H9 (cell line): ENCODE measurements around the gene OMA1. TPM values are rescaled to one million over a fixed set of nuclear protein-coding genes. Genes with fewer than 3 reads are reported as not detected.

ENCODE experiments used
- DNase-seq: peaks from one replicate; pipeline ENCODE4 v3.0.0-alpha.2; 2017
- H2AFZ ChIP-seq: one replicate; pipeline ENCODE4 v1.6.1; 2013; ENCODE audit warnings: mild to moderate bottlenecking, low read length, control low read depth, moderate library complexity
- H2AK5ac ChIP-seq: 2 replicates; pipeline ENCODE4 v1.6.1; 2013; ENCODE audit warnings: low read length, control low read depth, mixed read lengths; ENCODE audit not compliant: insufficient read length
- H2BK120ac ChIP-seq: one replicate; pipeline ENCODE4 v1.6.1; 2013; ENCODE audit warnings: low read depth, mild to moderate bottlenecking, low read length, control low read depth, inconsistent platforms; ENCODE audit not compliant: poor library complexity, severe bottlenecking
- H2BK12ac ChIP-seq: 2 replicates; pipeline ENCODE4 v1.6.1; 2013; ENCODE audit warnings: low read length, control low read depth, mixed read lengths, low read depth; ENCODE audit not compliant: insufficient read length
- H2BK15ac ChIP-seq: 2 replicates; pipeline ENCODE4 v1.6.1; 2013; ENCODE audit warnings: low read depth, low read length, control low read depth
- H2BK20ac ChIP-seq: one replicate; pipeline ENCODE4 v1.6.1; 2013; ENCODE audit warnings: low read depth, mild to moderate bottlenecking, low read length, control low read depth, inconsistent platforms; ENCODE audit not compliant: poor library complexity, severe bottlenecking
- H2BK5ac ChIP-seq: 2 replicates; pipeline ENCODE4 v1.6.1; 2013; ENCODE audit warnings: low read length, control low read depth, mixed read lengths; ENCODE audit not compliant: insufficient read length
- H3K14ac ChIP-seq: 2 replicates; pipeline ENCODE4 v1.6.1; 2013; ENCODE audit warnings: low read length, control low read depth; ENCODE audit not compliant: insufficient read depth
- H3K18ac ChIP-seq: 2 replicates; pipeline ENCODE4 v1.6.1; 2013; ENCODE audit warnings: low read depth, mild to moderate bottlenecking, mixed read lengths, low read length, control low read depth; ENCODE audit not compliant: insufficient read length
- H3K23ac ChIP-seq: 2 replicates; pipeline ENCODE4 v1.6.1; 2013; ENCODE audit warnings: low read length, control low read depth, mixed read lengths, low read depth; ENCODE audit not compliant: insufficient read length
- H3K23me2 ChIP-seq: 2 replicates; pipeline ENCODE4 v1.6.1; 2013; ENCODE audit warnings: low read depth, mild to moderate bottlenecking, mixed read lengths, low read length, control low read depth; ENCODE audit not compliant: insufficient read length, poor library complexity, severe bottlenecking
- H3K27ac ChIP-seq: 2 replicates; pipeline ENCODE4 v1.5.1; 2013; ENCODE audit warnings: low read length, control low read depth, mixed read lengths, low read depth; ENCODE audit not compliant: insufficient read length
- H3K27me3 ChIP-seq: 2 replicates; pipeline ENCODE4 v1.6.1; 2013; ENCODE audit warnings: low read length, control low read depth, inconsistent platforms; ENCODE audit not compliant: insufficient read depth
- H3K4ac ChIP-seq: 2 replicates; pipeline ENCODE4 v1.6.1; 2013; ENCODE audit warnings: low read depth, mild to moderate bottlenecking, control low read depth, inconsistent platforms, low read length, moderate library complexity
- H3K4me1 ChIP-seq: 2 replicates; pipeline ENCODE4 v1.6.1; 2013; ENCODE audit warnings: low read length, control low read depth, inconsistent platforms; ENCODE audit not compliant: insufficient read depth
- H3K4me2 ChIP-seq: 2 replicates; pipeline ENCODE4 v1.6.1; 2013; ENCODE audit warnings: low read length, control low read depth, mixed read lengths; ENCODE audit not compliant: insufficient read length, insufficient read depth
- H3K56ac ChIP-seq: 2 replicates; pipeline ENCODE4 v1.6.1; 2013; ENCODE audit warnings: low read depth, mild to moderate bottlenecking, mixed read lengths, low read length, control low read depth; ENCODE audit not compliant: insufficient read length
- H3K79me1 ChIP-seq: 2 replicates; pipeline ENCODE4 v1.6.1; 2013; ENCODE audit warnings: low read depth, mild to moderate bottlenecking, moderate library complexity, low read length, control low read depth, inconsistent platforms; ENCODE audit not compliant: insufficient read depth, poor library complexity, severe bottlenecking
- H3K79me2 ChIP-seq: 2 replicates; pipeline ENCODE4 v1.6.1; 2013; ENCODE audit warnings: low read length, control low read depth, inconsistent platforms; ENCODE audit not compliant: insufficient read depth
- H3K9ac ChIP-seq: 2 replicates; pipeline ENCODE4 v1.6.1; 2013; ENCODE audit warnings: low read length, control low read depth, mixed read lengths; ENCODE audit not compliant: insufficient read length; ENCODE audit errors: extremely low read depth
- H3K9me3 ChIP-seq: one replicate; pipeline ENCODE4 v1.6.1; 2013; ENCODE audit warnings: low read depth, low read length, inconsistent platforms; ENCODE audit not compliant: control insufficient read depth
- H3T11ph ChIP-seq: one replicate; pipeline ENCODE4 v1.6.1; 2013; ENCODE audit warnings: mild to moderate bottlenecking, low read length, control low read depth, inconsistent platforms
- H4K20me1 ChIP-seq: one replicate; pipeline ENCODE4 v1.6.1; 2013; ENCODE audit not compliant: control insufficient read depth, insufficient read length, insufficient read depth
- H4K5ac ChIP-seq: 2 replicates; pipeline ENCODE4 v1.6.1; 2013; ENCODE audit warnings: low read depth, mild to moderate bottlenecking, mixed read lengths, low read length, control low read depth; ENCODE audit not compliant: insufficient read length
- H4K8ac ChIP-seq: replicated peaks from 2 replicates; pipeline ENCODE4 v1.6.1; 2013; ENCODE audit warnings: low read length, control low read depth, mixed read lengths, low read depth; ENCODE audit not compliant: insufficient read length
- H4K91ac ChIP-seq: 2 replicates; pipeline ENCODE4 v1.6.1; 2013; ENCODE audit warnings: low read depth, mild to moderate bottlenecking, moderate library complexity, mixed read lengths, low read length, control low read depth; ENCODE audit not compliant: insufficient read length
- H3K27ac Mint-ChIP-seq, 3 experiments: 2 replicates in 2 of 3; 3 replicates in 1 of 3; pipeline ENCODE4 v1.8.0; 2020 to 2021; ENCODE audit warnings: mixed read lengths in 3 of 3, mild to moderate bottlenecking in 1 of 3, moderate library complexity in 1 of 3
- H3K27me3 Mint-ChIP-seq: 2 replicates; pipeline ENCODE4 v1.8.0; 2021; ENCODE audit warnings: low read depth, mild to moderate bottlenecking, moderate library complexity, mixed read lengths
- H3K36me3 Mint-ChIP-seq, 3 experiments: 2 replicates in 2 of 3; 3 replicates in 1 of 3; pipeline ENCODE4 v1.8.0; 2020 to 2021; ENCODE audit warnings: low read depth in 3 of 3, mixed read lengths in 3 of 3; ENCODE audit not compliant: insufficient read depth in 1 of 3
- H3K4me1 Mint-ChIP-seq, 2 experiments: 2 replicates each; pipeline ENCODE4 v1.8.0; 2020; ENCODE audit warnings: mixed read lengths in 2 of 2
- H3K4me3 Mint-ChIP-seq, 2 experiments: 2 replicates in 1 of 2; 3 replicates in 1 of 2; pipeline ENCODE4 v1.8.0; 2020 to 2021; ENCODE audit warnings: mild to moderate bottlenecking in 2 of 2, mixed read lengths in 2 of 2, moderate library complexity in 1 of 2
- H3K9me3 Mint-ChIP-seq, 2 experiments: 2 replicates in 1 of 2; 3 replicates in 1 of 2; pipeline ENCODE4 v1.8.0; 2020; ENCODE audit warnings: mild to moderate bottlenecking in 2 of 2, mixed read lengths in 2 of 2, moderate library complexity in 1 of 2
- CTCF ChIP-seq: fragments of 200-600 bp; sonication (generic); conservative IDR thresholded peaks from 3 replicates; pipeline ENCODE4 v1.8.0; 2021; ENCODE audit warnings: antibody characterized with exemption, mild to moderate bottlenecking
- WGBS: extraction: QIAGEN DNeasy Blood & Tissue Kit; methylation state at CpG from one replicate; pipeline ENCODE4 v1.1.7; 2013; ENCODE audit warnings: missing lambda C conversion rate, low lambda C conversion rate, mixed read lengths; ENCODE audit not compliant: insufficient read length; ENCODE audit errors: extremely low coverage; 5-methylcytosine and 5-hydroxymethylcytosine counted together
- total RNA-seq: library from RNA; stranded (reverse); gene quantifications from 2 replicates; pipeline ENCODE4 v1.2.1, GENCODE V29; 2021

OMA1 gene
- total RNA-seq, 1 experiment from 2014 or later: 12.9 TPM

DNA sequence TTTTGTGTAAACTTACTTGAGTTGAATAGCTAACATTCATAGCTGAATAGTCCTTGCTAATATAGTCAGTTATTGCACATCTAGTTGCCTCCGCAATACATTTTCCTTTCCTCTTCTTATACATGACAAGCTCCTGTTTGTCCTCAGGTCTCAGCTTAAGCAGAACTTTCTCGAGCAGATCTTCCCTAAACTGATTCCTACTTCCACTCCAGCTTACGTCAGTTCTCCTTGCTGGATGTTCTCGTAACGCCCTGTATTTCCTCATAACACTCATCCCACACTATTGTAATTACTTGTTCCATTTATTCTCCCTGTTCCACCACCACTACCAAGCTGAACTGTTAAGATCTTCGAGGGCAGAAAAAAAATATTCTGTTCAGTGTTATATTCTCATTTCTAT is 15.1 kb upstream of the OMA1 start:
- WGBS: no CpG with 5 or more reads among the region's 6 CpGs
- H2BK20ac ChIP-seq: no peak overlapping the region
- no peaks in the 10 kb centered on the region for H3K36me3 Mint-ChIP-seq
- no peak overlapping the region for H3K4ac ChIP-seq
- H3K79me1 ChIP-seq: no peaks in the 10 kb centered on the region
- no peak for TF ChIP-seq CTCF
- H4K91ac ChIP-seq: no peak overlapping the region
- no peaks in the 10 kb centered on the region for H3K27me3 ChIP-seq
- H3K23me2 ChIP-seq: no peaks in the 10 kb centered on the region
- H3K14ac ChIP-seq: no peak overlapping the region
- no peak overlapping the region for H3K27ac Mint-ChIP-seq
- no peak overlapping the region for H2AK5ac ChIP-seq
- no peaks in the 10 kb centered on the region for H3K9me3 ChIP-seq
- H3K23ac ChIP-seq: no peak overlapping the region
- H3K4me3 Mint-ChIP-seq: no peak overlapping the region
- H3K9ac ChIP-seq: no peak overlapping the region
- no peaks in the 10 kb centered on the region; a peak in 2 of 5 replicates for H3K9me3 Mint-ChIP-seq
- no peak overlapping the region for H3K56ac ChIP-seq
- DNase-seq: no peak
- H4K5ac ChIP-seq: no peak overlapping the region
- no peak overlapping the region for H3K4me2 ChIP-seq
- H4K20me1 ChIP-seq: no peaks in the 10 kb centered on the region
- H2BK5ac ChIP-seq: no peak overlapping the region
- no peak overlapping the region for H3T11ph ChIP-seq
- no peaks in the 10 kb centered on the region for H3K27me3 Mint-ChIP-seq
- no peak overlapping the region for H2BK120ac ChIP-seq
- no peak overlapping the region for H2BK15ac ChIP-seq
- H3K79me2 ChIP-seq: no peaks in the 10 kb centered on the region
- H4K8ac ChIP-seq: no peak overlapping the region
- no peak overlapping the region for H2BK12ac ChIP-seq
- no peak overlapping the region for H3K27ac ChIP-seq
- peaks cover 13 to 14% of the 10 kb centered on the region in 2 experiments for H3K4me1 Mint-ChIP-seq
- no peak overlapping the region for H2AFZ ChIP-seq
- H3K18ac ChIP-seq: no peak overlapping the region
- H3K4me1 ChIP-seq: peaks cover 2% of the 10 kb centered on the region; the same call in 1 of the 2 replicates
